SK-N-MC (cell line): ENCODE results near the gene GLTP.
"Not testable (repeated sequence)": the region's sequence is repeated elsewhere in the genome, so short reads cannot be mapped to it uniquely, and the experiment has no call there.

ENCODE experiments used
- DNase-seq: peaks from one replicate; pipeline ENCODE4 v3.0.0-alpha.2; 2011; ENCODE audit warnings: low read depth, low spot score
- H3K27ac ChIP-seq: fragments of 200-600 bp; sonication (generic); 2 replicates; pipeline ENCODE4 v1.5.1; 2016; ENCODE audit warnings: mixed run types
- H3K36me3 ChIP-seq: fragments of 200-600 bp; sonication (generic); 2 replicates; pipeline ENCODE4 v1.6.1; 2017; ENCODE audit warnings: antibody characterized with exemption, low read length, mixed read lengths; ENCODE audit not compliant: insufficient read depth
- H3K4me3 ChIP-seq: fragments of 200-600 bp; sonication (generic); 2 replicates; pipeline ENCODE4 v1.5.1; 2016
- H3K9ac ChIP-seq: fragments of 200-600 bp; sonication (generic); 2 replicates; pipeline ENCODE4 v1.8.0; 2017; ENCODE audit warnings: mixed run types, mixed read lengths; ENCODE audit not compliant: insufficient read length
- H3K9me3 ChIP-seq: fragments of 200-600 bp; sonication (generic); 2 replicates; pipeline ENCODE4 v1.6.1; 2017; ENCODE audit warnings: low read depth, mild to moderate bottlenecking, antibody characterized with exemption, low read length, moderate library complexity, mixed read lengths
- EZH2 ChIP-seq: fragments of 200-600 bp; sonication (generic); IDR thresholded peaks from one replicate; pipeline ENCODE4 v1.6.1; 2017; ENCODE audit warnings: antibody characterized with exemption
- FOXP2 ChIP-seq: optimal IDR thresholded peaks from 2 replicates; pipeline ENCODE3; 2011; ENCODE audit warnings: mild to moderate bottlenecking, moderate library complexity; ENCODE audit not compliant: insufficient read depth; ENCODE audit errors: extremely low read length, control extremely low read depth
- POLR2AphosphoS5 ChIP-seq: IDR thresholded peaks from 2 replicates; pipeline ENCODE4 v1.6.1; 2012; ENCODE audit warnings: mild to moderate bottlenecking, low read depth, low read length, borderline replicate concordance

GLTP gene

GRCh38 chr12:109876406-109876805 is 3.9 kb downstream of the GLTP start:
- DNase-seq = no peak
- Histone ChIP-seq H3K9ac (no peak overlapping the region), H3K9me3 (no peaks in the 10 kb centered on the region), H3K36me3 (no peaks in the 10 kb centered on the region), H3K27ac (no peak overlapping the region), H3K4me3 (no peak overlapping the region)
- no peak for TF ChIP-seq FOXP2
- no peak for TF ChIP-seq EZH2
- TF ChIP-seq POLR2AphosphoS5 = no peak

DNA sequence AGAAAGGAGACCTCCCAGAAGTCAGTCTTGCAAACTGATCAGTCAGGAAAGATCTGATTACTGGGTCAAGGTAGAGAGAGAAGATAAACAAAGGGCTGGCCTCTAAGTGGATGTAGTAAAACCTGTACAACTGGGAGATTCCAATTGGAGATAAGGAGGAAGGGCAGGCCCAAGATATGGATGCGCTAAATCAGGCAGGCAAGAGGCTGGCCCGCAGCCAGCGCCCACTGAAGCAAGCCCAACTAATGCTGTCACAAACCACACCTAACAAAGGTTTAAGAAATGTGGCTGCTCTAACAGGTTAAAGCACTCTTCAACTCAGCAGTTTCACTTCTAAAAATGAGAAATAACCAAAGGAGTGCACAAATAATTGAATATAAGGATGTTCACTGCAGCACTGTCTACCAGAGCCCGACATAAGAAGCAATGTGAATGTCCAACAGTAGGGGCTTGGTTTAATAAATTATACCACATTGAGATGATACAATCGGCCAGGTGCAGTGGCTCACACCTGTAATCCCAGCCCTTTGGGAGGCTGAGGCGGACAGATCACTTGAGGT is 4.7 kb downstream of the GLTP start:
- Histone ChIP-seq H3K27ac (no peak overlapping the region), H3K9me3 (no peaks in the 10 kb centered on the region), H3K9ac (no peak overlapping the region), H3K36me3 (no peaks in the 10 kb centered on the region), H3K4me3 (no peak overlapping the region)
- TF ChIP-seq FOXP2 = no peak
- TF ChIP-seq EZH2 = no peak
- TF ChIP-seq POLR2AphosphoS5 = no peak
- no peak for DNase-seq

GRCh38 chr12:109873653-109874052 is 6.7 kb downstream of the GLTP start:
- Histone ChIP-seq H3K9ac (no peak overlapping the region), H3K9me3 (no peaks in the 10 kb centered on the region), H3K4me3 (no peak overlapping the region), H3K27ac (no peak overlapping the region), H3K36me3 (no peaks in the 10 kb centered on the region)
- TF ChIP-seq POLR2AphosphoS5 (no peak), FOXP2 (no peak), EZH2 (no peak)
- no peak for DNase-seq

GRCh38 chr12:109871668-109872314 is 8.6 kb downstream of the GLTP start:
- no peak overlapping the region for H3K27ac ChIP-seq
- H3K9ac ChIP-seq = no peak overlapping the region
- no peaks in the 10 kb centered on the region for H3K9me3 ChIP-seq
- no peaks in the 10 kb centered on the region for H3K36me3 ChIP-seq
- H3K4me3 ChIP-seq = no peak overlapping the region
- TF ChIP-seq FOXP2 (no peak), POLR2AphosphoS5 (no peak), EZH2 (no peak)
- DNase-seq = no peak

DNA sequence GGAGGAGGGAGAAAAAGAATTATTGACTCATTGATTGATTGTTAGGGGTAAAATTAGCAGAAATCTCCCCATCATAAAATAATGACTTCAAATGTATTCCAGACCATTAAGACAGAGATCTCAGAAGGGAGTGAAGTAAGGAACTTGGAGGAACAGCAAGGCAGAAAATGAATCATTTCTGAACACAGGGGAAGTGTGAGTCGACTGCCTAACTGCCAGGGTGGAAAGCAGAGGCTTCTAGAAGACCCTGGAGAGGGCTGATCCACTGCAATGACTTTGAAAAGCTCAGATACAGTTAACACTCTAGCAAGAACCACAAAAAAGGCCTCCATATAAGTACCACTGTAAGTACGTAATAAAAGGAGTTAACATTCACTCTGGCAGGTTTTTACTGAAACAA is 9.7 kb downstream of the GLTP start:
- Histone ChIP-seq H3K36me3 (no peaks in the 10 kb centered on the region), H3K9me3 (no peaks in the 10 kb centered on the region), H3K4me3 (no peak overlapping the region), H3K9ac (no peak overlapping the region), H3K27ac (no peak overlapping the region)
- TF ChIP-seq POLR2AphosphoS5 = no peak
- TF ChIP-seq EZH2 = no peak
- no peak for TF ChIP-seq FOXP2
- no peak for DNase-seq

GRCh38 chr12:109868182-109869051 is 11.9 kb downstream of the GLTP start:
- Histone ChIP-seq H3K9me3 (no peaks in the 10 kb centered on the region), H3K36me3 (no peaks in the 10 kb centered on the region), H3K4me3 (no peak overlapping the region), H3K9ac (no peak overlapping the region), H3K27ac (no peak overlapping the region)
- TF ChIP-seq EZH2 (no peak), POLR2AphosphoS5 (no peak), FOXP2 (no peak)
- no peak for DNase-seq

- no peak for DNase-seq
- H3K36me3 ChIP-seq = no peaks in the 10 kb centered on the region
- no peak overlapping the region for H3K9ac ChIP-seq
- H3K9me3 ChIP-seq = no peaks in the 10 kb centered on the region
- H3K27ac ChIP-seq = no peak overlapping the region
- TF ChIP-seq FOXP2 (no peak), POLR2AphosphoS5 (no peak), EZH2 (no peak)
- no peak overlapping the region for H3K4me3 ChIP-seq
These were observed 15.4 kb downstream of the GLTP start for GRCh38 chr12:109864916-109865315.

DNA sequence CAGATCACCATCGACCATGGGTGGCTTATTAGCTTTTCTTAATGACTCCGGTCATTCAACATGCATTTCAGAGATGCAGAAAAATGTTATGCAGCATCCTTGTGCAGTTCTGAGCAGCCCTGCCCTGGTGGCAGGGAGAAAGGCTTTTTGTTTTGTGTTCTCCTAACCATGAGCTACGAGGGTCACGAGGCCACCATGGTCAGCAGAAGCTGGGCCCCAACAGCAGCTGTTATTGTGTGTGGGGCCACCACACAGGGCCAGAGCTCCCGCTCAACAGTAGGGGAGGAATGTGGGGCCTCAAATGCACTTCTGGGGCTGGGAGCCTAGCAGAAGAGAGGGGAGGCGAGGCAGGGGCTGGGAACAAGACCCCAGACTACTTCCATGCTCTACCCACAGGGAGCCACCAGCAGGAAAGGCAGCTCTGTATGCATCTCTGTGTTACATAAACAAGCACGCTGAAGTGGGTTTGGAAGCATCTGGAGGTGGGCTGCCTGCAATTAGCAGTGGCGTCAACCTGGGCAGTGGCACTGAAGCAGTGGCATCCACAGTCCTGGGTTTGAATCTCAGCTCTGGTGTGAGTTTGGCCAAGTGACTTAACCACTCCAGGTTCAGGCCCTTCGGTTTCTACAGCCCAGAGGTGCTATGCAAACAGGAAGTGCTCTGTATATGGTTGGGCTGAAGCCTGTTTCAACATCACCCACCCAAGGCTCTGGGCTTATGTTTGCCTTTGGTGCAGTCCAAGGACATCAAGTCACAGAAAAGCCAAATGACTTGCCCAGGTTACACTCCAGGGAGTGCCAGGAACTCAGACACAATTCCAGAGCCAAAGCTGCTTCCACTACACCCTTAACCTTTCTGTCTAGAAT is 16.3 kb downstream of the GLTP start:
- DNase-seq = no peak
- H3K4me3 ChIP-seq = no peak overlapping the region
- no peaks in the 10 kb centered on the region for H3K36me3 ChIP-seq
- TF ChIP-seq FOXP2 = no peak
- no peak for TF ChIP-seq EZH2
- no peak for TF ChIP-seq POLR2AphosphoS5
- H3K9ac ChIP-seq = no peak overlapping the region
- H3K9me3 ChIP-seq = no peaks in the 10 kb centered on the region
- no peak overlapping the region for H3K27ac ChIP-seq

DNA sequence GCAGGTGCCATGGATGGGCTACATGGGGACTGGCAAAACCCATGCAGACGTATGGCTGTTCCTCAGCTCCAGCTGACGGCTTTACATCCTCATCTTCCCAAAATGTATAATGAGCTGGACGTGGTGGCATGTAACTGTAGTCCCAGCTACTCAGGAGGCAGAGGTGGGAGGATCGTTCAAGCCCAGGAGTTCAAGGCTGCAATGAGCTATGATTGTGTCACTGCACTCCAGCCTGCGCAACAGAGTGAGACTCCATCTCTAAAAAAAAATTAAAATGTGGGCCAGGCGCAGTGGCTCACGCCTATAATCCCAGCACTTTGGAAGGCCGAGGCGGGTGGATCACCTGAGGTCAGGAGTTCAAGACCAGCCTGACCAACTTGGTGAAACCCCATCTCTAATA is 17.9 kb downstream of the GLTP start:
- not testable (repeated sequence) for H3K9ac ChIP-seq, H3K9me3 ChIP-seq, H3K36me3 ChIP-seq, H3K4me3 ChIP-seq, H3K27ac ChIP-seq, DNase-seq
